ENCODE data around the gene EIF4E2. TPM values are rescaled to one million over a fixed set of nuclear protein-coding genes. Genes with fewer than 3 reads are reported as not detected.

The EIF4E2 gene
- total and polyA plus RNA-seq, 8 donors = 17.8 to 33.0 (median 26.8) TPM

DNA sequence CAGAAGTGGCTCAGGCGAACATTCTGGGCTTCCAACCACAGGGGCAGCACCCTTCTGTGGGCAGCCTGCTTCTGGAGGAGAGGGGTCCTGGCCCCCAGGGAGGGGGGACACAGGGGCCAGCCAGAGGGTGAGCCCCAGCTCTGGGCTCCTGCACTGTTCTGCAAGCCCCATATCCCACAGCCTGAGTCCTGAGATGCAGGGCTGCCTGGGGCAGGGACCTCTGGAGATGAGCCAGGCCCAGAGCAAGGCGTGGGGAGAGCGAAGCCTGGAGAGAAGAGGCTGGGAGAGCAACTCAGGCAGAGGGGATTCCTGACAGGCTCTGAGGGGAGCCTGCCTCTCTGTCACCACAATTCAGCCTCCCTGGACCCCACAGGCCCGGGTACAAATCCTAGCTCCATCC lies 43.8 kb upstream of the EIF4E2 start:
- no peaks in the 10 kb centered on the region for H3K27me3 ChIP-seq
- no peak for ATAC-seq
- intact Hi-C loops (cut with DNase I) = no loop called here

DNA sequence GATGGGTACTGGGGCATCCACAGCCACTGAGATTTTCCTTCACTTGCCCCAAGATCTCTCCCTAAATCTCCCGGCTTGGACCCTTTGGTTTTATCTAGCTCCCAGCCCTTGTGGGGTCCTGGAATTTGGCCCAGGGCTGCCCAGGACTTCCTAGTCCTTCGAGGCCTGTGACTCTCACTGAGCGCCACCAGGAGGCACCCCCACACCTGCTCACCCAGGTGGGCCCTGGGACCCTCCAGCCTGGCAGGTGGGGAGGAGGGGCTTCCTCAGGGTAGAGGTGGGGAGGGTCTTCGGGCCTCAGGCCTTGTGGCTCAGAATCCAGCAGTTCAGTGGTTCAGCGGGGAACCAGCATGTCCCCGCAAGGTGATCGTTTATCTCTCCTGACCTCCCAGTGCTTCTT lies 42.2 kb upstream of the EIF4E2 start:
- no peak overlapping the region for H3K27ac ChIP-seq
- no peak for FAIRE-seq
- H3K4me3 ChIP-seq = no peak overlapping the region
- peak in 1 of 6 donors; percentile 52 for DNase-seq
- H3K36me3 ChIP-seq = no peaks in the 10 kb centered on the region
- TF ChIP-seq, protein P1, sequence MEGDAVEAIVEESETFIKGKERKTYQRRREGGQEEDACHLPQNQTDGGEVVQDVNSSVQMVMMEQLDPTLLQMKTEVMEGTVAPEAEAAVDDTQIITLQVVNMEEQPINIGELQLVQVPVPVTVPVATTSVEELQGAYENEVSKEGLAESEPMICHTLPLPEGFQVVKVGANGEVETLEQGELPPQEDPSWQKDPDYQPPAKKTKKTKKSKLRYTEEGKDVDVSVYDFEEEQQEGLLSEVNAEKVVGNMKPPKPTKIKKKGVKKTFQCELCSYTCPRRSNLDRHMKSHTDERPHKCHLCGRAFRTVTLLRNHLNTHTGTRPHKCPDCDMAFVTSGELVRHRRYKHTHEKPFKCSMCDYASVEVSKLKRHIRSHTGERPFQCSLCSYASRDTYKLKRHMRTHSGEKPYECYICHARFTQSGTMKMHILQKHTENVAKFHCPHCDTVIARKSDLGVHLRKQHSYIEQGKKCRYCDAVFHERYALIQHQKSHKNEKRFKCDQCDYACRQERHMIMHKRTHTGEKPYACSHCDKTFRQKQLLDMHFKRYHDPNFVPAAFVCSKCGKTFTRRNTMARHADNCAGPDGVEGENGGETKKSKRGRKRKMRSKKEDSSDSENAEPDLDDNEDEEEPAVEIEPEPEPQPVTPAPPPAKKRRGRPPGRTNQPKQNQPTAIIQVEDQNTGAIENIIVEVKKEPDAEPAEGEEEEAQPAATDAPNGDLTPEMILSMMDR (IDR thresholded peaks at IDR 0.05) = no peak
- no peaks in the 10 kb centered on the region for H3K27me3 ChIP-seq
- intact Hi-C loops (cut with DNase I) = no loop called here
- no peak for ATAC-seq
- H3K9me3 ChIP-seq = no peaks in the 10 kb centered on the region
- H3K4me1 ChIP-seq = peaks cover 0 to under 1% (median 0%) of the 10 kb centered on the region in 3 donors
- WGBS, 2 donors = 74 to 78% methylated on average over 7 of the region's 7 CpGs

More for the DNA sequence above, 43.8 kb upstream of the EIF4E2 start:
- TF ChIP-seq, protein P1 (IDR thresholded peaks at IDR 0.05) = no peak
- Histone ChIP-seq H3K4me3 (no peak overlapping the region), H3K36me3 (no peaks in the 10 kb centered on the region), H3K4me1 (peaks cover 0 to 6% (median 2%) of the 10 kb centered on the region in 3 donors), H3K9me3 (no peaks in the 10 kb centered on the region), H3K27ac (no peak overlapping the region)
- no peak for FAIRE-seq
- 77 to 83% methylated on average over 4 of the region's 4 CpGs for WGBS, 2 donors
- DNase-seq = no peak

DNA sequence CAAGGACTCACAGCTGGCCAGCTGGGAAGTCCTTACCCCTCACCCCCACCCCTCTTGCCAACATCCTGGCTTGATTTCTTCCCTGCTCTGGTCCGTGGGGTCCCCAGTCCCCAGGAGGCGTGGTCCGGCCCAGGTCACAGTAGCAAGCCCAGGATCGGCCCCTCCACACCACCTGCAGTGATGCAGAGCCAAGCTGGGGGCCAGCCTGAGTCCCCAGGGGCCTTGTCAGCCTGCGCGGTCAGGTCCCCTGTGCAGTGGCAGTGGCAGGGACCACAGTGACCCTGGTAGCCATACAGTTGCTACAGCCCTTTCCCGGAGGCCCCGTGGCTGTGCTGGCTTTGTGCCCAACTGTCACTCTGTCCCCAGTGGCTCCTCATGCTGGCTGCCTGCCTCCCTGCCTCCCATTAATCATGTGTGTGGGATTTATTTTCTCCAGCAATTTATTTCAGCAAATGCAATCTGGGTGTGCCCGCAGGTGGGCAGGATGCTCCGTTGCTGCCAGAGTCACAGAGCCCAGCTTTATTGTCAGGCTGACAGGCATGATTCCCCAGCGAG lies 39.1 kb upstream of the EIF4E2 start:
- WGBS, 2 donors = 34 to 35% methylated on average over 11 of the region's 11 CpGs
- no peak overlapping the region for H3K27ac ChIP-seq
- no peak overlapping the region for H3K4me3 ChIP-seq
- FAIRE-seq = no peak
- H3K36me3 ChIP-seq = no peaks in the 10 kb centered on the region
- H3K9me3 ChIP-seq = no peaks in the 10 kb centered on the region
- intact Hi-C loops (cut with DNase I) = loop anchor here in 1 of 3 donors (10.0 kb wide), 1 partner anchor 607 kb away; no protein-coding TSS in a partner anchor
- no peaks in the 10 kb centered on the region for H3K27me3 ChIP-seq
- DNase-seq = peak in 3 of 6 donors; percentile 43 to 55 (median 45)
- TF ChIP-seq, protein P1 (IDR thresholded peaks at IDR 0.05) = no peak
- peak in 3 of 4 donors; percentile 60 to 86 (median 68) for ATAC-seq
- no peaks in the 10 kb centered on the region for H3K4me1 ChIP-seq

DNA sequence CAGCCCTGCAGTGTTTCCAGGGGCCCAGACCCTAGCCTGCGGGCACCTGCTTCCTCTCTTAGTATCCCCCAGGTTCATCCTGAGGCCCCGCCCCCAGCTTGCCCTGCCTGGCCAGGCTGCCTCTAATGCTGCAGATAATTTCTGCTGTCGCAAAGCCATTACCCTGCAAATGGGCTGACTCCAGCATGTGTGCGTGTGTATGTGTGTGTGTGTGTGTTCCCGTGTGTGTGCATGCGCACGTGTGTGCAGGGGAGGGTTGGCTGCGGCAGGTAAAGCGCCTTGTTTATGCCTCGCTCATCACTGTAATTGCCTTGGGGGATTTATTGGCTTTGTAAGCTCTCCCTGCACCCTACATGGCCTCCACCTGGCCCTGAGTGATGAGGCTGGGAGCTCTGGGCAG lies 37.9 kb upstream of the EIF4E2 start:
- intact Hi-C loops (cut with DNase I) = loop anchor here in 1 of 3 donors (10.0 kb wide), 1 partner anchor 608 kb away; no protein-coding TSS in a partner anchor
- no peaks in the 10 kb centered on the region for H3K36me3 ChIP-seq
- no peak overlapping the region for H3K4me3 ChIP-seq
- no peaks in the 10 kb centered on the region for H3K27me3 ChIP-seq
- TF ChIP-seq, protein P1 (IDR thresholded peaks at IDR 0.05) = no peak
- no peaks in the 10 kb centered on the region for H3K9me3 ChIP-seq
- H3K27ac ChIP-seq = no peak overlapping the region
- DNase-seq (no peak), FAIRE-seq (no peak), ATAC-seq (no peak)
- WGBS, 2 donors = 81 to 85% methylated on average over 10 of the region's 10 CpGs
- H3K4me1 ChIP-seq = no peaks in the 10 kb centered on the region

DNA sequence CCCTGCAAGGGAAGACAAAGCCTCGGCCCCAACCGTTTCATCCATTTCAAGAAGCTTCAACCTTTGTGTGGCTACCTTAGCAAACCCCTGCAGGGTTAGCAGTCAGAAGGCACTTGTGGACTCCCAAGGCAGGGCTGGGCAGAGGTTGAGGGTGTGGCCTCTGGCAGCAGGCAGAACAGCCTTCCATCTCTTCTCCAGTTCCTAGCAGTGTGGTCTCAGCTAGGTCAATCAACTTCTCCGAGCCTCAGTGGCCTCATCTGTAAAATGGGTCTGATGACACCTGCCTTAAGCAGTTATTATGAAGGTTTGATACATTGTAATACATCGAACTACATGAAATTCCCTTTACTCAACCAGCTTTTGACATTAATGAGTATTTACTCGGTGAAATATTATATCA lies 37.1 kb upstream of the EIF4E2 start:
- ATAC-seq (no peak), FAIRE-seq (no peak), DNase-seq (no peak)
- 54 to 64% methylated on average over 5 of the region's 5 CpGs for WGBS, 2 donors
- TF ChIP-seq, protein P1 (IDR thresholded peaks at IDR 0.05) = no peak
- Histone ChIP-seq H3K4me1 (no peaks in the 10 kb centered on the region), H3K27me3 (no peaks in the 10 kb centered on the region), H3K4me3 (no peak overlapping the region), H3K27ac (no peak overlapping the region), H3K9me3 (no peaks in the 10 kb centered on the region), H3K36me3 (no peaks in the 10 kb centered on the region)
- intact Hi-C loops (cut with DNase I) = loop anchor here in 1 of 3 donors (10.0 kb wide), 1 partner anchor 609 kb away; no protein-coding TSS in a partner anchor

Data from pancreas (tissue), 10 donors.